ENCODE data around the gene MARVELD1.
A peak's percentile ranks its signal among the peaks of the same experiment; 100 is the strongest.
"Not testable (repeated sequence)": the region's sequence is repeated elsewhere in the genome, so short reads cannot be mapped to it uniquely, and the experiment has no call there.

MARVELD1 gene

DNA sequence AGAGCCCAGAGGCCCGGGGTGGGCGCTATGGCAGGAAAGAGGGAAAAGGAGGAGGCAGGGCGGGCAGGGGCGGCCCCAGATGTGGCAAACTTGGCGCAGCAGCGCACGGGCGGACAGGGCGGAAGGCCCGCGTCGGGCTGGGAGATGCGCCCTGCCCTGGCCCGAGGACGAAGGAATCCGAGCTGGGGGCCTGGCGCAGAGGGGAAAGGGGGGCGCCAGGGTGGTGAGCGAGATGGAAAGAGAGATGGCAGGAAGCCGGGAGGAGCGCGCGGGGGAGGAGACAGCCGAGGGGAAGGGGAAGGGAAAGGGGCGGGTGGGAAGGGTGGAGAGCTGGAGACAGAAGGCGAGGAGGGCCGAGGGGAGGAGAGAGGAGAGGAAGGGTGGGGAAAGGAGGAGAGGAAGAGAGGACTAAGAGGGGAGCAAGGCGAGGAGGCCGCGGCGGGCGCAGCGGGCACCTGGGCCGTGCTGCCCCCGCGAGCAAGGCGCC is at the start of gene MARVELD1:
TSS of gene MARVELD1 (plus strand) at position 392 of the 487 bp plus-strand sequence. CDS start 147 bp downstream, outside the sequence.
- Histone ChIP-seq H3K27me3 (ENCODE audit: insufficient read depth, low read length) (peaks cover 3% of the 10 kb centered on the region), H2AFZ (ENCODE audit: low read depth, low read length) (peak within 1 kb of the TSS; percentile 57), H3K4me3 (ENCODE audit: low read length) (peak within 1 kb of the TSS; percentile 44), H3K9me3 (ENCODE audit: low read length) (no peaks in the 10 kb centered on the region), H3K4me1 (ENCODE audit: insufficient read depth, low read length) (peaks cover 2% of the 10 kb centered on the region), H3K36me3 (ENCODE audit: insufficient read depth, low read length) (no peaks in the 10 kb centered on the region)

DNA sequence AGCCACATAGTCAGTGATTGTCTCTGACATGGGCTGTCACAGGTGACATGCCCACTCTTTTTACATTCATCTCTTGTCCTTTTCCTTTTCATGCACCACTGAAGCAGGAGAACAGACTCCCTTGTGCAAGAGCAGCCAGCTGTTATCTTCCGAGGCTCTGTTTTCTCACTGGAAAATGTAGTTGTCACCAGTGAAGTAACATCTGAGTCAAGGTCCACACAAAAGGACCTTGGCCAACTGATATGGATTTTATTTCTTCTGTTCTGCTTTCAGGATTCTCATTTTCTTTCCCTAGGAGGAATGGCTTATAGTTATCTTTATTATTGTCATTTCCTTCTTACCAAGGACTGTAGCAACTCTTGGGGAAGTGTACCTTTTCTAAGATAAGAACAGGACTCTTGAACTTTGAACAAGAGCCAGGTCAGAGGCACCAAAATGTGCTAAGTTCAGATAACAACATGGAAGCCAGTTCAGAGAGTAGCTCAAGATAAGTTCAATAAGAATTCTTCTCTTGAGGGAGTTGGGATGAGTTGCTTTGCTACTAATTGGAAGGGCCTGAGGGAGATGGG is 49.2 kb upstream of the MARVELD1 start:
- Histone ChIP-seq H3K4me1 (ENCODE audit: insufficient read depth, low read length) (no peaks in the 10 kb centered on the region), H2AFZ (ENCODE audit: low read depth, low read length) (no peak overlapping the region), H3K9me3 (ENCODE audit: low read length) (no peaks in the 10 kb centered on the region), H3K27me3 (ENCODE audit: insufficient read depth, low read length) (no peaks in the 10 kb centered on the region), H3K4me3 (ENCODE audit: low read length) (no peak overlapping the region), H3K36me3 (ENCODE audit: insufficient read depth, low read length) (peaks cover 69% of the 10 kb centered on the region)

DNA sequence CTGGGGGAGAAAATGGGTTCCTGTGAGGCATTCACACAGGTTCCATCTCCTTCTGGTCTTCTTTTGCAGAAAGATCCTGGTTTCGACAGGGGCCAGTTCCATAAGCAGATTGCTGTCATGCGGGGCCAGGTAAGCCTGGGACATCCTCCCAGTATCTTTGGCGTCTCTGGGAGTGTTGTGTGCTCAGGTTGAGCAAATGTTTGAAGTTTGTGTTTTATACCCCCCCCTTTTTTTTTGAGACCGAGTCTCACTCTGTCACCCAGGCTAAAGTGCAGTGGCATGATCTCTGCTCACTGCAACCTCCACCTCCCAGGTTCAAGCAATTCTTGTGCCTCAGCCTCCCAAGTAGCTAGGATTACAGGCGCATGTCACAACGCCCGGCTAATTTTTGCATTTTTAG is 46.5 kb upstream of the MARVELD1 start:
- no peak overlapping the region for H3K4me3 ChIP-seq (ENCODE audit: low read length)
- H3K27me3 ChIP-seq (ENCODE audit: insufficient read depth, low read length): no peaks in the 10 kb centered on the region
- H3K9me3 ChIP-seq (ENCODE audit: low read length): no peaks in the 10 kb centered on the region
- H3K4me1 ChIP-seq (ENCODE audit: insufficient read depth, low read length): no peaks in the 10 kb centered on the region
- H2AFZ ChIP-seq (ENCODE audit: low read depth, low read length): no peak overlapping the region
- H3K36me3 ChIP-seq (ENCODE audit: insufficient read depth, low read length): peaks cover 75% of the 10 kb centered on the region

DNA sequence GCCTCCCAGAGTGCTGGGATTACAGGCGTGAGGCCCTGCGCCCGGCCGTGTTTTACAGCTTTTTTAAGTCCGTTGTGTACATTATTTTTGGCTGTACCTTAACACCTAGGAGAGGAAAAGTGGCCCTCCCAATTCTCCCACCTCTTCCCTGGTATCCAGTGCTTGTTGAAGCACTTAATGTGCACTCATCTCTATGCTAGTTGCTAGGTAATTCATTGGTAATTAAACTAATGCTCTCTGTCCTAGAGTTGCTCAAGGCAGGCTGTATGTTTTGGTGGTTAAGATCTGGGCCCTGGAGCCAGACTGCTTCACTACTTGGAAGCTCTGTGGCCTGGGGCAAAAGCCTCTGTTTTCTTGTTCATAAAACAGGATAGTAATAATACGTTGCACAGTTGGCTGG is 46.1 kb upstream of the MARVELD1 start:
- H3K36me3 ChIP-seq (ENCODE audit: insufficient read depth, low read length): peaks cover 71% of the 10 kb centered on the region
- no peak overlapping the region for H3K4me3 ChIP-seq (ENCODE audit: low read length)
- no peaks in the 10 kb centered on the region for H3K9me3 ChIP-seq (ENCODE audit: low read length)
- H3K27me3 ChIP-seq (ENCODE audit: insufficient read depth, low read length): no peaks in the 10 kb centered on the region
- H2AFZ ChIP-seq (ENCODE audit: low read depth, low read length): no peak overlapping the region
- no peaks in the 10 kb centered on the region for H3K4me1 ChIP-seq (ENCODE audit: insufficient read depth, low read length)

DNA sequence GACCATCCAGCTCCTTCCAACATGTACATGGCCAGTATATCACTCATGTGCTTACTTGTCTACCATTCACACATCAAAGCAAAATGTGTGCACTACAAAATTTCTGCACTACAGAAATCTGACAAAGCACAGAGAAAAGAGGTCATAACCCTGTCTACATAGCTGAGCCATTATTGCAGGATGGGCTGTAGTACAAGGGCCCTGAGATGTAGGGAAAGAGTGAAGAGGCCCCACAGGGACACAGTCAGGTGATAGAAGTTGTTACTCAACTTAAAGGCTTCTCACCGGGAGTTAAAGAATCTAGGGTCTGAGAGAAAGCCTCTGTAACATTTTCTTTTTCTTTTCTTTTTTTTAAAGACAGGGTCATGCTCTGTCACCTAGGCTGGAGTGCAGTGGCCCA is 44.0 kb upstream of the MARVELD1 start:
- Histone ChIP-seq H3K27me3 (ENCODE audit: insufficient read depth, low read length) (no peaks in the 10 kb centered on the region), H3K4me3 (ENCODE audit: low read length) (no peak overlapping the region), H2AFZ (ENCODE audit: low read depth, low read length) (no peak overlapping the region), H3K9me3 (ENCODE audit: low read length) (no peaks in the 10 kb centered on the region), H3K4me1 (ENCODE audit: insufficient read depth, low read length) (no peaks in the 10 kb centered on the region), H3K36me3 (ENCODE audit: insufficient read depth, low read length) (peaks cover 66% of the 10 kb centered on the region)

GRCh38 chr10:97673736-97674525 is 39.6 kb upstream of the MARVELD1 start:
- Histone ChIP-seq H3K4me1 (ENCODE audit: insufficient read depth, low read length) (no peaks in the 10 kb centered on the region), H2AFZ (ENCODE audit: low read depth, low read length) (no peak overlapping the region), H3K4me3 (ENCODE audit: low read length) (no peak overlapping the region), H3K36me3 (ENCODE audit: insufficient read depth, low read length) (peaks cover 49% of the 10 kb centered on the region), H3K27me3 (ENCODE audit: insufficient read depth, low read length) (no peaks in the 10 kb centered on the region), H3K9me3 (ENCODE audit: low read length) (no peaks in the 10 kb centered on the region)

- Histone ChIP-seq H3K4me1 (ENCODE audit: insufficient read depth, low read length) (no peaks in the 10 kb centered on the region), H3K4me3 (ENCODE audit: low read length) (no peak overlapping the region), H2AFZ (ENCODE audit: low read depth, low read length) (no peak overlapping the region), H3K27me3 (ENCODE audit: insufficient read depth, low read length) (no peaks in the 10 kb centered on the region), H3K9me3 (ENCODE audit: low read length) (no peaks in the 10 kb centered on the region), H3K36me3 (ENCODE audit: insufficient read depth, low read length) (peaks cover 38% of the 10 kb centered on the region)
Observed at GRCh38 chr10:97675222-97675621, 38.3 kb upstream of the MARVELD1 start.

- H3K9me3 ChIP-seq (ENCODE audit: low read length): no peaks in the 10 kb centered on the region
- H2AFZ ChIP-seq (ENCODE audit: low read depth, low read length): no peak overlapping the region
- H3K4me3 ChIP-seq (ENCODE audit: low read length): no peak overlapping the region
- H3K36me3 ChIP-seq (ENCODE audit: insufficient read depth, low read length): peaks cover 30% of the 10 kb centered on the region
- no peaks in the 10 kb centered on the region for H3K27me3 ChIP-seq (ENCODE audit: insufficient read depth, low read length)
- H3K4me1 ChIP-seq (ENCODE audit: insufficient read depth, low read length): no peaks in the 10 kb centered on the region
Observed at GRCh38 chr10:97676770-97677581, 36.6 kb upstream of the MARVELD1 start.

GRCh38 chr10:97679594-97679993 is 33.9 kb upstream of the MARVELD1 start:
- Histone ChIP-seq H3K4me3 (ENCODE audit: low read length) (no peak overlapping the region), H3K36me3 (ENCODE audit: insufficient read depth, low read length) (peaks cover 15% of the 10 kb centered on the region), H2AFZ (ENCODE audit: low read depth, low read length) (no peak overlapping the region), H3K4me1 (ENCODE audit: insufficient read depth, low read length) (no peaks in the 10 kb centered on the region), H3K9me3 (ENCODE audit: low read length) (no peaks in the 10 kb centered on the region), H3K27me3 (ENCODE audit: insufficient read depth, low read length) (no peaks in the 10 kb centered on the region)

- Histone ChIP-seq H3K27me3 (ENCODE audit: insufficient read depth, low read length) (no peaks in the 10 kb centered on the region), H3K4me3 (ENCODE audit: low read length) (no peak overlapping the region), H2AFZ (ENCODE audit: low read depth, low read length) (no peak overlapping the region), H3K9me3 (ENCODE audit: low read length) (no peaks in the 10 kb centered on the region), H3K36me3 (ENCODE audit: insufficient read depth, low read length) (no peaks in the 10 kb centered on the region), H3K4me1 (ENCODE audit: insufficient read depth, low read length) (peaks cover 2% of the 10 kb centered on the region)
Observed at GRCh38 chr10:97682042-97682441, 31.5 kb upstream of the MARVELD1 start.

- Histone ChIP-seq H3K4me1 (ENCODE audit: insufficient read depth, low read length) (peaks cover 11% of the 10 kb centered on the region), H3K4me3 (ENCODE audit: low read length) (no peak overlapping the region), H3K27me3 (ENCODE audit: insufficient read depth, low read length) (no peaks in the 10 kb centered on the region), H3K9me3 (ENCODE audit: low read length) (no peaks in the 10 kb centered on the region), H3K36me3 (ENCODE audit: insufficient read depth, low read length) (no peaks in the 10 kb centered on the region), H2AFZ (ENCODE audit: low read depth, low read length) (no peak overlapping the region)
Observed at GRCh38 chr10:97683556-97684367, 29.8 kb upstream of the MARVELD1 start.

DNA sequence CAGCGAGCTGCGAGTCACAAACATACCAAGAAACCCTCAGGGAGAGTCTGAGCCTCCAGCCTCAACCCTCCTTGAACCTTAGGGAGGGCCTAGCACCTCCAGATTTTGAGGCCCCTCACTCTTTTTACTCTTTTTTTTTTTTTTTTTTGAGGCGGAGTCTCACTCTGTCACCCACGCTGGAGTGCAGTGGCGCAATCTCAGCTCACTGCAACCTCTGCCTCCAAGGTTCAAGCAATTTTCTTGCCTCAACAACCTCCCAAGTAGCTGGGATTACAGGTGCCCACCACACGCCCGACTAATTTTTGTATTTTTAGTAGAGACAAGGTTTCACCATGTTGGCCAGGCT is 29.2 kb upstream of the MARVELD1 start:
- H3K36me3 ChIP-seq (ENCODE audit: insufficient read depth, low read length); H3K9me3 ChIP-seq (ENCODE audit: low read length); H3K4me3 ChIP-seq (ENCODE audit: low read length); H3K27me3 ChIP-seq (ENCODE audit: insufficient read depth, low read length); H2AFZ ChIP-seq (ENCODE audit: low read depth, low read length): not testable (repeated sequence)
- H3K4me1 ChIP-seq (ENCODE audit: insufficient read depth, low read length): peaks cover 11% of the 10 kb centered on the region

Measured in neuron (in vitro differentiated cells).